IMR-90 (cell line): Measurements from ENCODE around the gene MAB21L4. TPM values are rescaled to one million over a fixed set of nuclear protein-coding genes. Genes with fewer than 3 reads are reported as not detected.

Experiments used
- ATAC-seq: fragments of 200-7000 bp; cut with Tn5 transposase; 2 replicates; pipeline ENCODE4 v1.9.1; 2020; ENCODE audit warnings: low read depth, mild to moderate bottlenecking, moderate library complexity
- BruUV-seq: library from RNA; stranded (reverse); fragments of 400-500 nt; replicated peaks from 2 replicates; lab custom pipeline; 2021; lab: Mats Ljungman, UMichigan
- CTCF ChIA-PET: fragments of 300-600 bp; formaldehyde crosslinking; extraction: SDS; loops from one replicate; lab custom pipeline; 2021; ENCODE audit warnings: antibody characterized with exemption; lab: Yijun Ruan, JAX
- POLR2A ChIA-PET: fragments of 300-600 bp; sonication (Branson Sonifier 250); formaldehyde crosslinking; loops from one replicate; lab custom pipeline; 2022; ENCODE audit warnings: antibody characterized with exemption; ENCODE audit not compliant: unreplicated experiment; lab: Charles Lee
- DNase-seq: peaks from one replicate; pipeline ENCODE4 v3.0.0; 2013
- H2AFZ ChIP-seq: replicated peaks from 2 replicates; pipeline ENCODE3; 2013; ENCODE audit warnings: low read length, mild to moderate bottlenecking; ENCODE audit not compliant: poor library complexity
- H2AK5ac ChIP-seq: 2 replicates; pipeline ENCODE4 v1.6.1; 2013; ENCODE audit warnings: low read depth, low read length, inconsistent platforms
- H2AK9ac ChIP-seq: replicated peaks from 2 replicates; pipeline ENCODE3; 2013; ENCODE audit warnings: mild to moderate bottlenecking, low read depth, low read length, moderate library complexity; ENCODE audit not compliant: poor library complexity
- H2BK120ac ChIP-seq: 2 replicates; pipeline ENCODE4 v1.6.1; 2013; ENCODE audit warnings: low read depth, low read length, inconsistent platforms
- H2BK15ac ChIP-seq: 3 replicates; pipeline ENCODE4 v1.6.1; 2013; ENCODE audit warnings: low read depth, low read length, inconsistent platforms
- H2BK20ac ChIP-seq: 2 replicates; pipeline ENCODE4 v1.6.1; 2013; ENCODE audit warnings: low read depth, mild to moderate bottlenecking, inconsistent platforms, low read length, moderate library complexity
- H2BK5ac ChIP-seq: 2 replicates; pipeline ENCODE4 v1.6.1; 2013; ENCODE audit warnings: mild to moderate bottlenecking, low read depth, low read length, inconsistent platforms; ENCODE audit not compliant: poor library complexity, severe bottlenecking
- H3K14ac ChIP-seq: replicated peaks from 2 replicates; pipeline ENCODE4 v1.6.1; 2013; ENCODE audit warnings: low read depth, low read length, inconsistent platforms
- H3K18ac ChIP-seq: 2 replicates; pipeline ENCODE4 v1.6.1; 2013; ENCODE audit warnings: low read depth, low read length, control low read depth
- H3K23ac ChIP-seq: 2 replicates; pipeline ENCODE4 v1.6.1; 2013; ENCODE audit warnings: low read depth, low read length, inconsistent platforms
- H3K27ac ChIP-seq: 2 replicates; pipeline ENCODE4 v1.5.1; 2013; ENCODE audit warnings: mild to moderate bottlenecking, control low read depth, low read length; ENCODE audit not compliant: insufficient read depth
- H3K27me3 ChIP-seq: 2 replicates; pipeline ENCODE4 v1.6.1; 2013; ENCODE audit warnings: low read length; ENCODE audit not compliant: control insufficient read depth, insufficient read depth
- H3K36me3 ChIP-seq: 2 replicates; pipeline ENCODE4 v1.6.1; 2013; ENCODE audit warnings: low read length, mixed read lengths; ENCODE audit not compliant: control insufficient read depth, insufficient read depth
- H3K4ac ChIP-seq: 2 replicates; pipeline ENCODE4 v1.6.1; 2013; ENCODE audit warnings: low read depth, low read length, inconsistent platforms
- H3K4me1 ChIP-seq: 2 replicates; pipeline ENCODE4 v1.6.1; 2013; ENCODE audit warnings: low read length, mixed read lengths; ENCODE audit not compliant: control insufficient read depth, insufficient read depth
- H3K4me2 ChIP-seq: 2 replicates; pipeline ENCODE4 v1.6.1; 2013; ENCODE audit warnings: low read depth, mild to moderate bottlenecking, control low read depth, low read length, moderate library complexity
- H3K4me3 ChIP-seq: 2 replicates; pipeline ENCODE4 v1.5.1; 2013; ENCODE audit warnings: low read depth, mild to moderate bottlenecking, control low read depth, low read length, moderate library complexity; ENCODE audit not compliant: insufficient read depth
- H3K56ac ChIP-seq: 2 replicates; pipeline ENCODE4 v1.6.1; 2013; ENCODE audit warnings: low read length, inconsistent platforms; ENCODE audit not compliant: insufficient read depth; ENCODE audit errors: extremely low read depth
- H3K79me1 ChIP-seq, 2 experiments: 2 replicates each; pipeline ENCODE4 v1.6.1; 2013; ENCODE audit warnings: low read length in 2 of 2, inconsistent platforms in 1 of 2, low read depth in 1 of 2
- H3K9ac ChIP-seq: 2 replicates; pipeline ENCODE4 v1.6.1; 2013; ENCODE audit warnings: low read depth, low read length, control low read depth
- H3K9me1 ChIP-seq: 2 replicates; pipeline ENCODE4 v1.6.1; 2013; ENCODE audit warnings: low read length, inconsistent platforms; ENCODE audit not compliant: insufficient read depth
- H3K9me3 ChIP-seq: 2 replicates; pipeline ENCODE4 v1.6.1; 2013; ENCODE audit warnings: low read length; ENCODE audit not compliant: control insufficient read depth, insufficient read depth
- H4K20me1 ChIP-seq: 2 replicates; pipeline ENCODE4 v1.6.1; 2013; ENCODE audit warnings: low read length, inconsistent platforms; ENCODE audit not compliant: insufficient read depth
- H4K5ac ChIP-seq: 2 replicates; pipeline ENCODE4 v1.6.1; 2013; ENCODE audit warnings: mild to moderate bottlenecking, low read depth, low read length, control low read depth
- H4K8ac ChIP-seq, 2 experiments: 2 replicates each; pipeline ENCODE4 v1.6.1; 2013; ENCODE audit warnings: low read depth in 2 of 2, low read length in 2 of 2, control low read depth in 1 of 2, inconsistent platforms in 1 of 2
- H4K91ac ChIP-seq: 2 replicates; pipeline ENCODE4 v1.6.1; 2013; ENCODE audit warnings: low read depth, low read length, inconsistent platforms; ENCODE audit not compliant: insufficient read depth
- CEBPB ChIP-seq: IDR thresholded peaks from 2 replicates; pipeline ENCODE4 v1.6.1; 2012; ENCODE audit warnings: low read depth, low read length, improper control_type of control experiment
- MAFK ChIP-seq: IDR thresholded peaks from 2 replicates; pipeline ENCODE4 v1.6.1; 2012; ENCODE audit warnings: low read depth, low read length, improper control_type of control experiment
- MAZ ChIP-seq: IDR thresholded peaks from 2 replicates; pipeline ENCODE4 v1.6.1; 2012; ENCODE audit warnings: low read depth, mild to moderate bottlenecking, low read length, improper control_type of control experiment, moderate library complexity, borderline replicate concordance
- NFE2L2 ChIP-seq: fragments of 150-350 bp; IDR thresholded peaks from 2 replicates; pipeline ENCODE4 v1.6.1; 2016; ENCODE audit warnings: low read depth, mild to moderate bottlenecking, low read length
- POLR2A ChIP-seq: IDR thresholded peaks from 2 replicates; pipeline ENCODE4 v1.6.1; 2012; ENCODE audit warnings: mild to moderate bottlenecking, low read depth, low read length
- SMC3 ChIP-seq: fragments of 150-350 bp; IDR thresholded peaks from 2 replicates; pipeline ENCODE4 v1.6.1; 2016; ENCODE audit warnings: low read depth, mild to moderate bottlenecking, antibody characterized with exemption, low read length, moderate library complexity
- WGBS, 2 experiments: methylation state at CpG; one replicate each; pipeline versions ENCODE4 v1.1.5 to v1.1.7; 2013; ENCODE audit warnings: missing lambda C conversion rate in 2 of 2; ENCODE audit not compliant: insufficient read length in 1 of 2; ENCODE audit errors: extremely low coverage in 2 of 2; 5-methylcytosine and 5-hydroxymethylcytosine counted together
- dilution Hi-C: fragments of 300-500 bp; cut with HindIII; formaldehyde crosslinking; loops from one replicate; pipeline ENCODE4 v1.14.3; 2018; ENCODE audit warnings: low sequenced_read_pairs; ENCODE audit not compliant: unreplicated experiment
- in situ Hi-C: fragments of 300-500 bp; cut with MboI; formaldehyde crosslinking; loops from 3 replicates; pipeline ENCODE4 v1.14.3; 2019; ENCODE audit warnings: low sequenced_read_pairs, inconsistent platforms, mixed read lengths
- intact Hi-C: fragments of 100-400 bp; cut with micrococcal nuclease; formaldehyde crosslinking; loops from 2 replicates; pipeline ENCODE4 v1.10.0; 2022
- polyA plus RNA-seq, 3 experiments: library from polyadenylated mRNA; depleted of rRNA; stranded (reverse); fragments of >200 nt; gene quantifications; 2 replicates each; pipeline ENCODE4 v1.2.3, GENCODE V29; 2012; ENCODE audit warnings: low replicate concordance in 1 of 3
- total RNA-seq: library from RNA; depleted of rRNA; stranded (reverse); fragments of >200 nt; gene quantifications from 2 replicates; pipeline ENCODE4 v1.2.3, GENCODE V29; 2012

The MAB21L4 gene
- total and polyA plus RNA-seq, 2 of the 4 experiments (the other 2 are of a cell fraction) = not detected

- Histone ChIP-seq H3K36me3 (no peaks in the 10 kb centered on the region), H2AFZ (no peak overlapping the region), H3K23ac (no peak overlapping the region), H3K14ac (no peak overlapping the region), H2BK15ac (no peak overlapping the region), H4K20me1 (no peaks in the 10 kb centered on the region), H3K4me3 (no peak overlapping the region), H3K9me3 (no peaks in the 10 kb centered on the region), H3K18ac (no peak overlapping the region), H3K9ac (no peak overlapping the region), H4K5ac (no peak overlapping the region), H3K56ac (no peak overlapping the region), H4K8ac (no peak overlapping the region), H3K4me2 (no peak overlapping the region), H4K91ac (no peak overlapping the region), H3K4ac (no peak overlapping the region), H2BK20ac (no peak overlapping the region), H3K4me1 (no peaks in the 10 kb centered on the region), H3K79me1 (no peaks in the 10 kb centered on the region), H2AK9ac (no peak overlapping the region), H2BK5ac (no peak overlapping the region), H2AK5ac (no peak overlapping the region), H2BK120ac (no peak overlapping the region), H3K27ac (no peak overlapping the region), H3K27me3 (peaks cover 8% of the 10 kb centered on the region; the same call in 1 of the 2 replicates), H3K9me1 (no peaks in the 10 kb centered on the region)
- ATAC-seq (no peak), DNase-seq (no peak)
- BruUV-seq = no TSS peak
- ChIA-PET CTCF (no interaction called here), POLR2A (no interaction called here)
- WGBS, 2 experiments = 81% methylated on average over 10 of the region's 22 CpGs; no CpG with 5 or more reads in 1 of the 2 experiments
- dilution Hi-C loops = no loop called here
- TF ChIP-seq MAZ = no peak
- no peak for TF ChIP-seq NFE2L2
- TF ChIP-seq SMC3 = no peak
- no peak for TF ChIP-seq MAFK
- TF ChIP-seq POLR2A = no peak
- no peak for TF ChIP-seq CEBPB
- intact Hi-C loops = no loop called here
- in situ Hi-C loops = no loop called here
Measured at GRCh38 chr2:240906911-240907590, 11.1 kb upstream of the MAB21L4 start.
